ENCODE results near the gene SBK3. TPM values are rescaled to one million over a fixed set of nuclear protein-coding genes. Genes with fewer than 3 reads are reported as not detected.

SBK3 gene
- total RNA-seq, 4 donors from 2014 or later = not detected

- peaks cover 18% of the 10 kb centered on the region for H3K4me1 ChIP-seq
- no peaks in the 10 kb centered on the region for H3K9me3 ChIP-seq
- H3K36me3 ChIP-seq = no peaks in the 10 kb centered on the region
- TF ChIP-seq POLR2A (IDR thresholded peaks at IDR 0.05) (no peak), EP300 (IDR thresholded peaks at IDR 0.05) (no peak), CTCF (IDR thresholded peaks at IDR 0.05) (no peak), POLR2AphosphoS5 (IDR thresholded peaks at IDR 0.05) (no peak)
- no peak overlapping the region for H3K4me3 ChIP-seq
- WGBS = 43% methylated on average over 16 of the region's 29 CpGs
- H3K27me3 ChIP-seq = peaks cover 12% of the 10 kb centered on the region
- no peak overlapping the region for H3K27ac ChIP-seq
- no peak for DNase-seq (ENCODE audit: low spot score in 2 of 2)
Observed at GRCh38 chr19:55525289-55526101, 19.8 kb downstream of the SBK3 start.

- WGBS = 80% methylated on average over 13 of the region's 14 CpGs
Observed at GRCh38 chr19:55520691-55521292, 24.6 kb downstream of the SBK3 start.

GRCh38 chr19:55519451-55520311, 25.7 kb downstream of the SBK3 start:
- H3K27ac ChIP-seq = no peak overlapping the region
- 85% methylated on average over 10 of the region's 10 CpGs for WGBS
- H3K4me3 ChIP-seq = no peak overlapping the region
- H3K4me1 ChIP-seq = peaks cover 18% of the 10 kb centered on the region
- no peaks in the 10 kb centered on the region for H3K36me3 ChIP-seq
- no peak for DNase-seq (ENCODE audit: low spot score in 2 of 2)
- no peaks in the 10 kb centered on the region for H3K27me3 ChIP-seq
- TF ChIP-seq CTCF (IDR thresholded peaks at IDR 0.05) = no peak
- no peak for TF ChIP-seq POLR2A (IDR thresholded peaks at IDR 0.05)
- TF ChIP-seq EP300 (IDR thresholded peaks at IDR 0.05) = no peak
- no peak for TF ChIP-seq POLR2AphosphoS5 (IDR thresholded peaks at IDR 0.05)
- no peaks in the 10 kb centered on the region for H3K9me3 ChIP-seq

More at GRCh38 chr19:55520691-55521292, 24.6 kb downstream of the SBK3 start:
- H3K27me3 ChIP-seq = peaks cover 5% of the 10 kb centered on the region
- no peak overlapping the region for H3K27ac ChIP-seq
- no peak for TF ChIP-seq EP300 (IDR thresholded peaks at IDR 0.05)
- no peak for TF ChIP-seq POLR2AphosphoS5 (IDR thresholded peaks at IDR 0.05)
- TF ChIP-seq CTCF (IDR thresholded peaks at IDR 0.05) = no peak
- no peak for TF ChIP-seq POLR2A (IDR thresholded peaks at IDR 0.05)
- no peak for DNase-seq (ENCODE audit: low spot score in 2 of 2)
- peaks cover 21% of the 10 kb centered on the region for H3K4me1 ChIP-seq
- no peak overlapping the region for H3K4me3 ChIP-seq
- H3K36me3 ChIP-seq = no peaks in the 10 kb centered on the region
- H3K9me3 ChIP-seq = no peaks in the 10 kb centered on the region

GRCh38 chr19:55516878-55517620, 28.3 kb downstream of the SBK3 start:
- TF ChIP-seq EP300 (IDR thresholded peaks at IDR 0.05) (no peak), CTCF (IDR thresholded peaks at IDR 0.05) (peak; percentile 77 to 87), POLR2A (IDR thresholded peaks at IDR 0.05) (no peak), POLR2AphosphoS5 (IDR thresholded peaks at IDR 0.05) (peak in 1 of 3 donors; percentile 74)
- H3K4me1 ChIP-seq = peaks cover 18% of the 10 kb centered on the region
- no peaks in the 10 kb centered on the region for H3K36me3 ChIP-seq
- H3K27me3 ChIP-seq = no peaks in the 10 kb centered on the region
- H3K9me3 ChIP-seq = no peaks in the 10 kb centered on the region
- H3K4me3 ChIP-seq = peak overlapping the region; percentile 60
- DNase-seq (ENCODE audit: low spot score in 2 of 2) = peak; percentile 96 to 98
- 13% methylated on average over 42 of the region's 61 CpGs for WGBS
- peak overlapping the region; percentile 76 for H3K27ac ChIP-seq

All from suprapubic skin (tissue), 4 donors.